WERI-Rb-1 (cell line): ENCODE data around the gene SYNE3.

Experiments used
- DNase-seq: peaks from one replicate; pipeline ENCODE4 v3.0.0-alpha.2; 2020
- H3K27ac ChIP-seq: fragments of 250-450 bp; sonication (Bioruptor Pico); 2 replicates; pipeline ENCODE4 v1.5.1; 2020; ENCODE audit warnings: mild to moderate bottlenecking, moderate library complexity
- H3K27me3 ChIP-seq: fragments of 250-450 bp; sonication (Bioruptor Pico); 2 replicates; pipeline ENCODE4 v1.5.1; 2021; ENCODE audit warnings: mild to moderate bottlenecking, low read depth, moderate library complexity; ENCODE audit not compliant: insufficient read depth, severe bottlenecking
- H3K36me3 ChIP-seq: fragments of 250-450 bp; sonication (Bioruptor Pico); 2 replicates; pipeline ENCODE4 v1.5.1; 2020; ENCODE audit warnings: mild to moderate bottlenecking, moderate library complexity
- H3K4me3 ChIP-seq: 2 replicates; pipeline ENCODE4 v1.5.1; 2011; ENCODE audit warnings: low read depth, mild to moderate bottlenecking, control low read depth, low read length
- H3K9me3 ChIP-seq: fragments of 250-450 bp; sonication (Bioruptor Pico); 2 replicates; pipeline ENCODE4 v1.5.1; 2021; ENCODE audit warnings: mild to moderate bottlenecking, moderate library complexity; ENCODE audit not compliant: severe bottlenecking
- CTCF ChIP-seq: IDR thresholded peaks from 2 replicates; pipeline ENCODE4 v1.5.1; 2011; ENCODE audit warnings: low read depth, mild to moderate bottlenecking, control low read depth, inconsistent platforms, low read length

SYNE3 gene

GRCh38 chr14:95524706-95525512, 8.5 kb upstream of the SYNE3 start:
- Histone ChIP-seq H3K9me3 (no peaks in the 10 kb centered on the region), H3K27ac (no peak overlapping the region), H3K27me3 (no peaks in the 10 kb centered on the region), H3K4me3 (no peak overlapping the region), H3K36me3 (peaks cover 5% of the 10 kb centered on the region)
- no peak for TF ChIP-seq CTCF
- no peak for DNase-seq

GRCh38 chr14:95523815-95524448, 7.5 kb upstream of the SYNE3 start:
- H3K9me3 ChIP-seq = no peaks in the 10 kb centered on the region
- DNase-seq = no peak
- no peak for TF ChIP-seq CTCF
- H3K36me3 ChIP-seq = no peaks in the 10 kb centered on the region
- H3K27me3 ChIP-seq = no peaks in the 10 kb centered on the region
- H3K4me3 ChIP-seq = no peak overlapping the region
- H3K27ac ChIP-seq = no peak overlapping the region

GRCh38 chr14:95523051-95523814, 6.8 kb upstream of the SYNE3 start:
- H3K36me3 ChIP-seq = no peaks in the 10 kb centered on the region
- H3K4me3 ChIP-seq = no peak overlapping the region
- H3K27ac ChIP-seq = no peak overlapping the region
- H3K9me3 ChIP-seq = no peaks in the 10 kb centered on the region
- DNase-seq = no peak
- no peaks in the 10 kb centered on the region for H3K27me3 ChIP-seq
- no peak for TF ChIP-seq CTCF

GRCh38 chr14:95522556-95522955, 6.1 kb upstream of the SYNE3 start:
- no peaks in the 10 kb centered on the region for H3K9me3 ChIP-seq
- H3K27me3 ChIP-seq = no peaks in the 10 kb centered on the region
- H3K27ac ChIP-seq = no peak overlapping the region
- H3K4me3 ChIP-seq = no peak overlapping the region
- TF ChIP-seq CTCF = no peak
- no peaks in the 10 kb centered on the region for H3K36me3 ChIP-seq
- no peak for DNase-seq

DNA sequence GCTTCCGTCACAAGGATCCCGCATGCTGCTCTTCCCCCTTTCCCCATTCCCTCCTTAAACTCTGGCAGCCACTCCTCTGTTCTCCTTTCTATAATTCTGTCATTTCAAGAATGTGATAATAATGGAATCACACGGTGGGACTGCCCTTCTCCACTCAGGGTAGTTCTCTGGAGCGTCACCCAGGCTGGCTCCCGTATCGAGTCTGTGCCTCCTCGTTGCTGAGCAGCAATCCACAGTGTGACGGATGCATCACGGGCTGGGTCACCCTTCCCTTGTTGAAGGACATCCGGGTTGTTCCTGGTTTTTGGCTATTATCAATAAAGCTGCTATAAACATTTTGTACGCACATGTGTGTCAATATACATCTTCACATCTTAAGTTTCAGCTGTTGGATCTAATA, 5.7 kb upstream of the SYNE3 start:
- Histone ChIP-seq H3K27ac (no peak overlapping the region), H3K9me3 (no peaks in the 10 kb centered on the region), H3K36me3 (no peaks in the 10 kb centered on the region), H3K27me3 (no peaks in the 10 kb centered on the region), H3K4me3 (no peak overlapping the region)
- no peak for TF ChIP-seq CTCF
- DNase-seq = no peak
